ENCODE results near the gene BAHD1. TPM values are rescaled to one million over a fixed set of nuclear protein-coding genes. Genes with fewer than 3 reads are reported as not detected.

BAHD1 gene
- total and polyA plus RNA-seq, 7 donors: 9.9 to 15.6 (median 13.3) TPM

GRCh38 chr15:40421246-40422157 is 19.3 kb upstream of the BAHD1 start:
- no peaks in the 10 kb centered on the region for H3K9me3 ChIP-seq
- peak overlapping the region; percentile 33 for H3K27ac ChIP-seq
- WGBS, 3 donors: 8 to 9% (median 9%) methylated on average over 31 of the region's 31 CpGs
- ATAC-seq: peak; percentile 90 to 95 (median 92)
- DNase-seq: peak; percentile 81 to 90
- H3K36me3 ChIP-seq (ENCODE audit: insufficient read depth in 1 of 2, low read depth in 1 of 2): peaks cover 0 to 14% of the 10 kb centered on the region in 2 donors
- intact Hi-C loops (cut with DNase I): loop anchor here (1.0 to 5.0 kb wide), 8 partner anchors 54 to 209 kb away; partner anchors contain the start of genes CCDC9B (in 1 of the 2) and INAFM2 (in 1 of the 2)
- TF ChIP-seq, protein P1, sequence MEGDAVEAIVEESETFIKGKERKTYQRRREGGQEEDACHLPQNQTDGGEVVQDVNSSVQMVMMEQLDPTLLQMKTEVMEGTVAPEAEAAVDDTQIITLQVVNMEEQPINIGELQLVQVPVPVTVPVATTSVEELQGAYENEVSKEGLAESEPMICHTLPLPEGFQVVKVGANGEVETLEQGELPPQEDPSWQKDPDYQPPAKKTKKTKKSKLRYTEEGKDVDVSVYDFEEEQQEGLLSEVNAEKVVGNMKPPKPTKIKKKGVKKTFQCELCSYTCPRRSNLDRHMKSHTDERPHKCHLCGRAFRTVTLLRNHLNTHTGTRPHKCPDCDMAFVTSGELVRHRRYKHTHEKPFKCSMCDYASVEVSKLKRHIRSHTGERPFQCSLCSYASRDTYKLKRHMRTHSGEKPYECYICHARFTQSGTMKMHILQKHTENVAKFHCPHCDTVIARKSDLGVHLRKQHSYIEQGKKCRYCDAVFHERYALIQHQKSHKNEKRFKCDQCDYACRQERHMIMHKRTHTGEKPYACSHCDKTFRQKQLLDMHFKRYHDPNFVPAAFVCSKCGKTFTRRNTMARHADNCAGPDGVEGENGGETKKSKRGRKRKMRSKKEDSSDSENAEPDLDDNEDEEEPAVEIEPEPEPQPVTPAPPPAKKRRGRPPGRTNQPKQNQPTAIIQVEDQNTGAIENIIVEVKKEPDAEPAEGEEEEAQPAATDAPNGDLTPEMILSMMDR (IDR thresholded peaks at IDR 0.05): peak; percentile 95
- H3K27me3 ChIP-seq (ENCODE audit: insufficient read depth in 3 of 3, low read length in 2 of 3): no peaks in the 10 kb centered on the region
- peaks cover 29% of the 10 kb centered on the region for H3K4me1 ChIP-seq
- no peak overlapping the region for H3K4me3 ChIP-seq

DNA sequence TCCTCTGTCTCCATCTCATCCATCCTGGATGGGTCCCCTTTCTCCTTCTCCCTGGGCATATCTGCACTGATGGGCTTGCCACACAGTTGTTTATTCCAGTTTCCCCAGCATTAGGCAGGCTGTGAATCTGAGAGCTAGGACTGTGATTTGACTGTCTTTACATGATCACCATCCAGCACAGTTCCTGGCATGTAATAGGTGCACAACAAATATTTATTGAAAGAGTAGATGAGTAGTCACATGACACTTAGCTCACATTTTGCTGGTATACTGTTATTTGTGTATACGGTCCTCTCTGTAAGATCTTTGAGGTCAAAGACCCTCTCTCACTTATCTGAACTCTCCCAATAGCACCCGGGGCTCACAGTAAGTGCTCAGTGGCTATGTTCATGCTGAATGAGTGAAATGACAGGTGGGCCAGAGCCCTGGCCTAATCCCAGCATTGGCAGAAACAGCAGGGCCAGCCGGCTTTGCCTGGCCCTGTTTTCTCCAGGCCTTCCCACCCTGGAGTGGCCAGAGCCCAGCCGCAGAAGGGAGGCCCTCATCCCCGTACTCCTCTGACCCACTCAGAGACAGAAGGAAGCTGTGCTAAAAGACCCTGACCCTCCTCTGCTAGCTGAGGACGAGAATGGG is 16.2 kb upstream of the BAHD1 start:
- Histone ChIP-seq H3K4me1 (peaks cover 29% of the 10 kb centered on the region), H3K36me3 (ENCODE audit: insufficient read depth in 1 of 2, low read depth in 1 of 2) (no peaks in the 10 kb centered on the region), H3K4me3 (no peak overlapping the region), H3K27ac (no peak overlapping the region), H3K9me3 (no peaks in the 10 kb centered on the region), H3K27me3 (ENCODE audit: insufficient read depth in 3 of 3, low read length in 2 of 3) (no peaks in the 10 kb centered on the region)
- TF ChIP-seq, protein P1 (IDR thresholded peaks at IDR 0.05): no peak
- DNase-seq: no peak
- intact Hi-C loops (cut with DNase I): loop anchor here (5.0 kb wide), 5 partner anchors 57 to 212 kb away; partner anchors contain the start of genes CCDC9B (in 1 of the 2) and INAFM2 (in 1 of the 2)
- ATAC-seq: peak in 1 of 4 donors; percentile 27
- 38 to 51% (median 49%) methylated on average over 6 of the region's 6 CpGs for WGBS, 3 donors

GRCh38 chr15:40425681-40426080 is 15.1 kb upstream of the BAHD1 start:
- no peak for DNase-seq
- H3K36me3 ChIP-seq (ENCODE audit: insufficient read depth in 1 of 2, low read depth in 1 of 2): no peaks in the 10 kb centered on the region
- H3K4me3 ChIP-seq: no peak overlapping the region
- WGBS, 3 donors: 91 to 97% (median 94%) methylated on average over 5 of the region's 5 CpGs
- H3K9me3 ChIP-seq: no peaks in the 10 kb centered on the region
- ATAC-seq: no peak
- H3K4me1 ChIP-seq: peaks cover 21% of the 10 kb centered on the region
- TF ChIP-seq, protein P1 (IDR thresholded peaks at IDR 0.05): no peak
- H3K27ac ChIP-seq: no peak overlapping the region
- no peaks in the 10 kb centered on the region for H3K27me3 ChIP-seq (ENCODE audit: insufficient read depth in 3 of 3, low read length in 2 of 3)
- intact Hi-C loops (cut with DNase I): no loop called here

GRCh38 chr15:40427188-40427587 is 13.6 kb upstream of the BAHD1 start:
- no peaks in the 10 kb centered on the region for H3K27me3 ChIP-seq (ENCODE audit: insufficient read depth in 3 of 3, low read length in 2 of 3)
- no peak overlapping the region for H3K4me3 ChIP-seq
- H3K4me1 ChIP-seq: peaks cover 9% of the 10 kb centered on the region
- no peak for DNase-seq
- H3K36me3 ChIP-seq (ENCODE audit: insufficient read depth in 1 of 2, low read depth in 1 of 2): no peaks in the 10 kb centered on the region
- ATAC-seq: no peak
- H3K27ac ChIP-seq: no peak overlapping the region
- 89 to 93% (median 93%) methylated on average over 9 of the region's 9 CpGs for WGBS, 3 donors
- H3K9me3 ChIP-seq: no peaks in the 10 kb centered on the region
- TF ChIP-seq, protein P1 (IDR thresholded peaks at IDR 0.05): no peak
- intact Hi-C loops (cut with DNase I): no loop called here
